Fibroblast of lung (primary cell): ENCODE data around the gene SLC16A8. TPM values are rescaled to one million over a fixed set of nuclear protein-coding genes. Genes with fewer than 3 reads are reported as not detected.

Source experiments
- DNase-seq, 2 donors: peaks; one replicate each; pipeline versions ENCODE4 v3.0.0 to v3.0.0-alpha.2; 2010; ENCODE audit warnings: low read depth in 2 of 2
- H2AFZ ChIP-seq: 2 replicates; pipeline ENCODE4 v1.5.1; 2012; ENCODE audit warnings: low read length, control low read depth, inconsistent platforms
- H3K27ac ChIP-seq: 2 replicates; pipeline ENCODE4 v1.5.1; 2011; ENCODE audit warnings: low read length, control low read depth; ENCODE audit not compliant: insufficient read depth
- H3K27me3 ChIP-seq: 2 replicates; pipeline ENCODE4 v1.5.1; 2011; ENCODE audit warnings: mild to moderate bottlenecking, low read length; ENCODE audit not compliant: control insufficient read depth, insufficient read depth
- H3K36me3 ChIP-seq: 2 replicates; pipeline ENCODE4 v1.5.1; 2011; ENCODE audit warnings: low read length; ENCODE audit not compliant: control insufficient read depth, insufficient read depth
- H3K4me1 ChIP-seq: 2 replicates; pipeline ENCODE4 v1.5.1; 2011; ENCODE audit warnings: low read length; ENCODE audit not compliant: control insufficient read depth, insufficient read depth; ENCODE audit errors: extremely low read depth
- H3K4me2 ChIP-seq: 2 replicates; pipeline ENCODE4 v1.5.1; 2011; ENCODE audit warnings: low read length, control low read depth; ENCODE audit not compliant: insufficient read depth; ENCODE audit errors: extremely low read depth
- H3K4me3 ChIP-seq, 4 experiments: fragments of 200-600 bp in 1 of 4; sonication (generic) in 1 of 4; replicated peaks in 1 of 4; 2 replicates each; pipeline ENCODE4 v1.5.1; 2011 to 2016; ENCODE audit warnings: low read length in 4 of 4, low read depth in 3 of 4, mild to moderate bottlenecking in 3 of 4, control low read depth in 2 of 4, inconsistent platforms in 1 of 4, mixed read lengths in 1 of 4; ENCODE audit not compliant: insufficient read depth in 1 of 4; ENCODE audit errors: control extremely low read depth in 1 of 4
- H3K79me2 ChIP-seq: 2 replicates; pipeline ENCODE4 v1.5.1; 2012; ENCODE audit warnings: mild to moderate bottlenecking, low read length, inconsistent platforms; ENCODE audit not compliant: control insufficient read depth, insufficient read depth
- H3K9ac ChIP-seq: 2 replicates; pipeline ENCODE4 v1.5.1; 2011; ENCODE audit warnings: mild to moderate bottlenecking, low read length, control low read depth; ENCODE audit not compliant: insufficient read depth
- H3K9me3 ChIP-seq: 2 replicates; pipeline ENCODE4 v1.5.1; 2012; ENCODE audit warnings: low read depth, low read length; ENCODE audit not compliant: control insufficient read depth, insufficient read depth
- H4K20me1 ChIP-seq: 2 replicates; pipeline ENCODE4 v1.5.1; 2011; ENCODE audit warnings: low read length; ENCODE audit not compliant: control insufficient read depth, insufficient read depth; ENCODE audit errors: extremely low read depth
- CTCF ChIP-seq, 2 donors: IDR thresholded peaks in 1 of 2; conservative IDR thresholded peaks in 1 of 2; 1 replicate in 1 of 2; 2 replicates in 1 of 2; pipeline ENCODE4 v1.5.1; 2011 to 2012; ENCODE audit warnings: low read length in 2 of 2, control low read depth in 1 of 2, inconsistent platforms in 1 of 2, low read depth in 1 of 2, mild to moderate bottlenecking in 1 of 2
- EZH2 ChIP-seq: IDR thresholded peaks from 2 replicates; pipeline ENCODE4 v1.5.1; 2012; ENCODE audit warnings: low read length, control low read depth, mild to moderate bottlenecking; ENCODE audit errors: missing control alignments
- polyA plus RNA-seq, 2 donors: library from polyadenylated mRNA; depleted of rRNA in 1 of 2; stranded (reverse) in 1 of 2; unstranded in 1 of 2; fragments of >200 nt; gene quantifications; 2 replicates each; pipeline ENCODE4 v1.2.1, GENCODE V29; 2011 to 2012; ENCODE audit warnings: missing spikeins in 1 of 2
- total RNA-seq: library from RNA; depleted of rRNA; stranded (reverse); fragments of >200 nt; gene quantifications from 2 replicates; pipeline ENCODE4 v1.2.1, GENCODE V29; 2014

Gene SLC16A8
- total and polyA plus RNA-seq, 2 donors (not counting 1 experiment from before 2014, with no cell fraction given), result under 0.01 TPM; not detected in 1

DNA sequence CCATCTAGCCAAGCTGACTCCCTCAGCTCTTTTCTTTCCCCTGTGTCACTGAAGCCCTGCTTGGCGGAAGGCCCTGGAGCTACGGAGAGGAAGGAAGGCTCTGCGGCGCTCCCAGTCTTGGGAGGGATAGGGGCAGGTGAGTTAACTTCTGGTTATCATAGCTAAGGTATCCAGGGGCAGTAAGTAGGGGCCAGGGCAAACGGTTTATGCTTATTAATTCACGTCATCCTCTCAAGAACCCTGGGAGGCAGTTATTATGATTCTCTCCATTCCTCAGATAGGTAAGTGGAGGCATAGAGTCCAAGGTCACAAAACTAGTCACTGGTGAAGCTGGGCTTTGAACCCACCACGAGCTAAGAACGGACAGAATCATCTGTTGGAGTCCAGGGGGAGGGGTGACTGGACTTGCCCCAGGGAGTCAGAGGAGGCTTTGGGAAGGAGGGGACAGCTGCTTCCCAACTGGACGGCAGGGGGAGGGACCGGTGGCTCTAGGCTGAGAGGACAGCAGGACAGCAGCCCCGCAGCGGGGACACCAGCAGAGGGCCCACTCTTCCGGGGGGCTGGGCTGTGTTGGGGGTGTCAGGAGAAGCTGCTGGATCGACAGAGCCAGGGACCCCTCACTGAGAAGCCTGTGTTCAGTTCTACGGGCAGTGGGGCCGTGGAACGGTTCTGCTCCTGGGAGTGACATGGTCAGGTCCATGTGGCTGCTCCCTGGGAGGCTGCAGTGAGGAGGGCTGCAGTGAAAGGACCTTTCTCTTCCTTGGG is 23.0 kb upstream of the SLC16A8 start:
- H3K27ac ChIP-seq, result no peak overlapping the region
- no peaks in the 10 kb centered on the region for H3K36me3 ChIP-seq
- no peaks in the 10 kb centered on the region for H3K79me2 ChIP-seq
- H3K27me3 ChIP-seq, result no peaks in the 10 kb centered on the region
- H3K4me2 ChIP-seq, result no peak overlapping the region
- no peak overlapping the region for H3K4me3 ChIP-seq
- no peak overlapping the region for H2AFZ ChIP-seq
- no peaks in the 10 kb centered on the region for H3K9me3 ChIP-seq
- H4K20me1 ChIP-seq, result no peaks in the 10 kb centered on the region
- no peak for TF ChIP-seq EZH2
- TF ChIP-seq CTCF (conservative IDR thresholded peaks at IDR 0.05 in 1 of 2, IDR thresholded peaks at IDR 0.05 in 1 of 2; ENCODE audit: low read depth in 1 of 2, low read length in 2 of 2), result no peak
- no peak overlapping the region for H3K9ac ChIP-seq
- no peaks in the 10 kb centered on the region for H3K4me1 ChIP-seq
- no peak for DNase-seq

GRCh38 chr22:38104084-38104483 is 20.1 kb upstream of the SLC16A8 start:
- no peak overlapping the region for H3K9ac ChIP-seq
- TF ChIP-seq EZH2 (no peak), CTCF (conservative IDR thresholded peaks at IDR 0.05 in 1 of 2, IDR thresholded peaks at IDR 0.05 in 1 of 2; ENCODE audit: low read depth in 1 of 2, low read length in 2 of 2) (peak; percentile 39 to 45)
- H4K20me1 ChIP-seq, result no peaks in the 10 kb centered on the region
- no peak overlapping the region for H3K27ac ChIP-seq
- no peak for DNase-seq
- H3K4me1 ChIP-seq, result no peaks in the 10 kb centered on the region
- H3K79me2 ChIP-seq, result no peaks in the 10 kb centered on the region
- H3K27me3 ChIP-seq, result no peaks in the 10 kb centered on the region
- H3K4me3 ChIP-seq, result no peak overlapping the region
- H2AFZ ChIP-seq, result no peak overlapping the region
- no peaks in the 10 kb centered on the region for H3K36me3 ChIP-seq
- no peaks in the 10 kb centered on the region for H3K9me3 ChIP-seq
- no peak overlapping the region for H3K4me2 ChIP-seq

GRCh38 chr22:38103641-38104040 is 19.7 kb upstream of the SLC16A8 start:
- no peak overlapping the region for H3K9ac ChIP-seq
- no peak overlapping the region for H3K4me2 ChIP-seq
- H2AFZ ChIP-seq, result no peak overlapping the region
- TF ChIP-seq EZH2 (no peak), CTCF (conservative IDR thresholded peaks at IDR 0.05 in 1 of 2, IDR thresholded peaks at IDR 0.05 in 1 of 2; ENCODE audit: low read depth in 1 of 2, low read length in 2 of 2) (no peak)
- no peaks in the 10 kb centered on the region for H3K9me3 ChIP-seq
- DNase-seq, result no peak
- no peak overlapping the region for H3K4me3 ChIP-seq
- H3K27me3 ChIP-seq, result no peaks in the 10 kb centered on the region
- H3K79me2 ChIP-seq, result no peaks in the 10 kb centered on the region
- no peaks in the 10 kb centered on the region for H4K20me1 ChIP-seq
- no peak overlapping the region for H3K27ac ChIP-seq
- peaks cover 3% of the 10 kb centered on the region for H3K4me1 ChIP-seq
- no peaks in the 10 kb centered on the region for H3K36me3 ChIP-seq
